PC-3 (cell line): ENCODE measurements around the gene TMEM40. TPM values are rescaled to one million over a fixed set of nuclear protein-coding genes. Genes with fewer than 3 reads are reported as not detected.
A peak's percentile ranks its signal among the peaks of the same experiment; 100 is the strongest.

Experiments used
- ATAC-seq: fragments of 200-7000 bp; cut with Tn5 transposase; 2 replicates; pipeline ENCODE4 v1.9.1; 2020; ENCODE audit warnings: mild to moderate bottlenecking, moderate library complexity
- BruUV-seq: library from RNA; stranded (reverse); fragments of 400-500 nt; replicated peaks from 2 replicates; lab custom pipeline; 2021; lab: Mats Ljungman, UMichigan
- CTCF ChIA-PET: fragments of 300-600 bp; sonication (Branson Sonifier 250); formaldehyde crosslinking; loops from one replicate; lab custom pipeline; 2022; ENCODE audit warnings: antibody characterized with exemption; lab: Charles Lee
- POLR2A ChIA-PET: fragments of 300-600 bp; sonication (Branson Sonifier 250); formaldehyde crosslinking; loops from one replicate; lab custom pipeline; 2022; ENCODE audit warnings: antibody characterized with exemption; ENCODE audit not compliant: unreplicated experiment; lab: Charles Lee
- DNase-seq: peaks from one replicate; pipeline ENCODE4 v3.0.0-alpha.2; 2015
- H2AFZ ChIP-seq: fragments of 300-600 bp; sonication (generic); 2 replicates; pipeline ENCODE4 v1.6.0; 2016; ENCODE audit warnings: antibody characterized with exemption, low read length
- H3F3A ChIP-seq: fragments of 300-600 bp; sonication (generic); one replicate; pipeline ENCODE4 v1.6.0; 2017; ENCODE audit warnings: antibody characterized with exemption, low read length, control low read depth, mild to moderate bottlenecking; ENCODE audit not compliant: unreplicated experiment
- H3K27ac ChIP-seq: fragments of 300-600 bp; sonication (generic); 2 replicates; pipeline ENCODE4 v1.5.1; 2016; ENCODE audit warnings: mild to moderate bottlenecking, low read length
- H3K27me3 ChIP-seq: fragments of 300-600 bp; sonication (generic); 2 replicates; pipeline ENCODE4 v1.6.1; 2016; ENCODE audit warnings: low read length, mixed read lengths
- H3K36me3 ChIP-seq: fragments of 300-600 bp; sonication (generic); 2 replicates; pipeline ENCODE4 v1.6.1; 2016; ENCODE audit warnings: low read depth, mixed run types, low read length, mixed read lengths
- H3K4me1 ChIP-seq: fragments of 300-600 bp; sonication (generic); 2 replicates; pipeline ENCODE4 v1.5.1; 2016; ENCODE audit warnings: low read length; ENCODE audit not compliant: insufficient read depth
- H3K4me2 ChIP-seq: fragments of 300-600 bp; sonication (generic); 2 replicates; pipeline ENCODE4 v1.6.0; 2016; ENCODE audit warnings: low read length
- H3K4me3 ChIP-seq: fragments of 300-600 bp; sonication (generic); 2 replicates; pipeline ENCODE4 v1.5.1; 2016; ENCODE audit warnings: mild to moderate bottlenecking, low read length, mixed read lengths
- H3K79me2 ChIP-seq: fragments of 300-600 bp; sonication (generic); 2 replicates; pipeline ENCODE4 v1.6.1; 2017; ENCODE audit warnings: low read length, mixed read lengths
- H3K9ac ChIP-seq: fragments of 300-600 bp; sonication (generic); 2 replicates; pipeline ENCODE4 v1.6.0; 2016; ENCODE audit warnings: mild to moderate bottlenecking, low read length
- H3K9me2 ChIP-seq: fragments of 300-600 bp; sonication (generic); replicated peaks from 2 replicates; pipeline ENCODE4 v1.6.1; 2016; ENCODE audit warnings: mixed run types, low read length, mixed read lengths
- H3K9me3 ChIP-seq: fragments of 300-600 bp; sonication (generic); 2 replicates; pipeline ENCODE4 v1.6.1; 2016; ENCODE audit warnings: low read length, mixed read lengths
- H4K20me1 ChIP-seq: fragments of 300-600 bp; sonication (generic); 2 replicates; pipeline ENCODE4 v1.6.1; 2016; ENCODE audit warnings: low read length, mixed read lengths
- CTCF ChIP-seq: fragments of 300-600 bp; sonication (generic); conservative IDR thresholded peaks from 2 replicates; pipeline ENCODE4 v1.5.1; 2017; ENCODE audit warnings: antibody characterized with exemption, low read depth, mild to moderate bottlenecking, low read length
- EZH2 ChIP-seq: fragments of 300-600 bp; sonication (generic); IDR thresholded peaks from one replicate; pipeline ENCODE4 v1.6.1; 2017; ENCODE audit warnings: antibody characterized with exemption, mild to moderate bottlenecking, low read length; ENCODE audit not compliant: unreplicated experiment
- EZH2phosphoT487 ChIP-seq: fragments of 300-600 bp; sonication (generic); IDR thresholded peaks from 2 replicates; pipeline ENCODE4 v1.6.1; 2018; ENCODE audit warnings: mild to moderate bottlenecking, antibody characterized with exemption, low read length, borderline replicate concordance
- intact Hi-C: fragments of 100-400 bp; cut with micrococcal nuclease; formaldehyde crosslinking; loops from 2 replicates; pipeline ENCODE4 v1.9.0; 2023
- total RNA-seq: library from RNA; depleted of rRNA; stranded (reverse); fragments of >200 nt; gene quantifications from 2 replicates; pipeline ENCODE4 v1.2.3, GENCODE V29; 2014

TMEM40 gene
- total RNA-seq, 1 experiment from 2014 or later: 10.4 TPM

GRCh38 chr3:12734960-12735359, 24.1 kb downstream of the TMEM40 start:
- POLR2A ChIA-PET: no interaction called here
- no peak for DNase-seq
- no TSS peak for BruUV-seq
- Histone ChIP-seq H3K9me2 (no peaks in the 10 kb centered on the region), H3F3A (no peaks in the 10 kb centered on the region), H3K79me2 (no peaks in the 10 kb centered on the region), H3K4me1 (peaks cover 8% of the 10 kb centered on the region; the same call in 1 of the 2 replicates), H3K9me3 (no peaks in the 10 kb centered on the region), H3K4me2 (no peak overlapping the region), H3K27ac (no peak overlapping the region), H4K20me1 (no peaks in the 10 kb centered on the region), H3K9ac (no peak overlapping the region), H3K36me3 (no peaks in the 10 kb centered on the region), H3K27me3 (no peaks in the 10 kb centered on the region), H3K4me3 (no peak overlapping the region), H2AFZ (no peak overlapping the region)
- ATAC-seq: no peak
- no peak for TF ChIP-seq EZH2phosphoT487
- no peak for TF ChIP-seq EZH2
- no peak for TF ChIP-seq CTCF
- intact Hi-C loops: no loop called here
- CTCF ChIA-PET: no interaction called here

- ATAC-seq (no peak), DNase-seq (no peak)
- Histone ChIP-seq H3K9me3 (no peaks in the 10 kb centered on the region), H3K36me3 (no peaks in the 10 kb centered on the region), H3F3A (no peaks in the 10 kb centered on the region), H3K4me1 (peaks cover 8% of the 10 kb centered on the region; the same call in 1 of the 2 replicates), H4K20me1 (no peaks in the 10 kb centered on the region), H3K4me2 (no peak overlapping the region), H3K27ac (no peak overlapping the region), H3K4me3 (no peak overlapping the region), H3K9ac (no peak overlapping the region), H3K9me2 (no peaks in the 10 kb centered on the region), H3K79me2 (no peaks in the 10 kb centered on the region), H3K27me3 (no peaks in the 10 kb centered on the region), H2AFZ (no peak overlapping the region)
- no TSS peak for BruUV-seq
- intact Hi-C loops: no loop called here
- POLR2A ChIA-PET: no interaction called here
- CTCF ChIA-PET: no interaction called here
- TF ChIP-seq CTCF: no peak
- no peak for TF ChIP-seq EZH2phosphoT487
- TF ChIP-seq EZH2: no peak
Observed at GRCh38 chr3:12733566-12733965, 25.5 kb downstream of the TMEM40 start.

DNA sequence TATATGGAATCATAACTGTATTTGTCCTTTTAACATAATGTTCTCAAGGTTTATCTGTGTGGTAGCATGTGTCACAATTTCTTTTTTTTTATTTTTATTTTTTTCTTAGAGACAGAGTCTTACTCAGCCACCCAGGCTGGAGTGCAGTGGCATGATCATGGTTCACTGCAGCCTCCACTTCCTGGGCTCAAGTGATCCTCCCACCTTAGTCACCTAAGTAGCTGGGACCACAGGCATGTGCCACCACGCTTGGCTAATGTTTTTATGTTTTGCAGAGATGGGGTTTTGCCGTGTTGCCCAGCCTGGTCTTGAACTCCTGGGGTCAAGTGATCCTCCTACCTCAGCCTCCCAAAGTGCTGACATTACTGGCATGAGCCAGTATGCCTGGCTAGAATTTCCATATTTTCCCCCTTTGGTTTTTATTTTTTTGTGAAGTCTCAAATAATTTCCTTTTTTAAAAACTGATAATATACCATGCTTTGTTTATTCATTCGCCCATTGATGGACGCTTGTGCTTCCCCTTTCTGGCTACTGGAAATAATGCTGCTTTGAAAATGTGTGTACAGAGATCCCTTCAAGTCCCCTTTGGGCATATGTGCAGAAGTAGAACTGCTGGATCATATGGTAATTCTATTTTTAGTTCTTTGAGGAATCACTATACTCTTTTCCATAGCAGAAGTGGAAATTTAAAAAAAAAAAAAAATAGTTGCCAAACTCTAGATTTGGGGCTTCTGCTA, 28.4 kb downstream of the TMEM40 start:
- Histone ChIP-seq H3K27ac (no peak overlapping the region), H3K4me3 (no peak overlapping the region), H2AFZ (no peak overlapping the region), H3K9me3 (no peaks in the 10 kb centered on the region), H3K4me1 (peaks cover 8% of the 10 kb centered on the region; the same call in 1 of the 2 replicates), H3K9me2 (no peaks in the 10 kb centered on the region), H4K20me1 (no peaks in the 10 kb centered on the region), H3K79me2 (no peaks in the 10 kb centered on the region), H3K27me3 (no peaks in the 10 kb centered on the region), H3K9ac (no peak overlapping the region), H3K36me3 (no peaks in the 10 kb centered on the region), H3F3A (no peaks in the 10 kb centered on the region), H3K4me2 (no peak overlapping the region)
- no TSS peak for BruUV-seq
- ChIA-PET POLR2A (no interaction called here), CTCF (no interaction called here)
- DNase-seq: peak; percentile 63
- peak; percentile 59 for ATAC-seq
- TF ChIP-seq CTCF (no peak), EZH2 (no peak), EZH2phosphoT487 (no peak)
- intact Hi-C loops: no loop called here
